Measurements from ENCODE around the gene UST. TPM values are rescaled to one million over a fixed set of nuclear protein-coding genes. Genes with fewer than 3 reads are reported as not detected.

UST gene
- total RNA-seq, 1 experiment from 2014 or later: 3.9 TPM

- ChIA-PET CTCF (no interaction called here), POLR2A (ENCODE audit: unreplicated experiment) (no interaction called here)
- Histone ChIP-seq H3F3A (ENCODE audit: low read length, unreplicated experiment) (peaks cover 7% of the 10 kb centered on the region), H2AFZ (ENCODE audit: low read length) (no peak overlapping the region), H3K4me1 (ENCODE audit: insufficient read depth, low read length) (peaks cover 33% of the 10 kb centered on the region), H4K20me1 (ENCODE audit: low read length) (no peaks in the 10 kb centered on the region), H3K9ac (ENCODE audit: low read length) (peak overlapping the region; percentile 38), H3K36me3 (ENCODE audit: low read depth, low read length) (no peaks in the 10 kb centered on the region), H3K27me3 (ENCODE audit: low read length) (no peaks in the 10 kb centered on the region), H3K9me3 (ENCODE audit: low read length) (no peaks in the 10 kb centered on the region), H3K4me2 (ENCODE audit: low read length) (peak overlapping the region; percentile 76), H3K27ac (ENCODE audit: low read length) (peak overlapping the region; percentile 88), H3K4me3 (ENCODE audit: low read length) (0 out of 2 replicates have a peak overlapping the region, but pooled peaks have one; percentile 29), H3K9me2 (replicated peaks; ENCODE audit: low read length) (no peaks in the 10 kb centered on the region), H3K79me2 (ENCODE audit: low read length) (peaks cover 4% of the 10 kb centered on the region; the same call in 1 of the 2 replicates)
- BruUV-seq (replicated peaks): no TSS peak
- intact Hi-C loops (cut with micrococcal nuclease): loop anchor here (2.0 kb wide), 3 partner anchors 122 to 290 kb away; partner anchors contain the start of gene UST
- peak; percentile 75 for DNase-seq
- peak; percentile 49 for ATAC-seq
- TF ChIP-seq CTCF (conservative IDR thresholded peaks at IDR 0.05; ENCODE audit: low read depth, low read length): no peak
- TF ChIP-seq EZH2phosphoT487 (IDR thresholded peaks at IDR 0.05; ENCODE audit: borderline replicate concordance, low read length): no peak
- no peak for TF ChIP-seq EZH2 (IDR thresholded peaks at IDR 0.05; ENCODE audit: low read length, unreplicated experiment)
Observed at GRCh38 chr6:148868314-148868713, 121.5 kb downstream of the UST start.

GRCh38 chr6:148868901-148869300, 122.1 kb downstream of the UST start:
- no TSS peak for BruUV-seq (replicated peaks)
- Histone ChIP-seq H3K36me3 (ENCODE audit: low read depth, low read length) (no peaks in the 10 kb centered on the region), H3K27me3 (ENCODE audit: low read length) (no peaks in the 10 kb centered on the region), H3K4me3 (ENCODE audit: low read length) (no peak overlapping the region), H2AFZ (ENCODE audit: low read length) (no peak overlapping the region), H3K79me2 (ENCODE audit: low read length) (peaks cover 4% of the 10 kb centered on the region; the same call in 1 of the 2 replicates), H3K27ac (ENCODE audit: low read length) (peak overlapping the region; percentile 88), H3F3A (ENCODE audit: low read length, unreplicated experiment) (peaks cover 7% of the 10 kb centered on the region), H3K4me2 (ENCODE audit: low read length) (peak overlapping the region; percentile 76), H3K9me2 (replicated peaks; ENCODE audit: low read length) (no peaks in the 10 kb centered on the region), H3K9me3 (ENCODE audit: low read length) (no peaks in the 10 kb centered on the region), H3K4me1 (ENCODE audit: insufficient read depth, low read length) (peaks cover 33% of the 10 kb centered on the region), H4K20me1 (ENCODE audit: low read length) (no peaks in the 10 kb centered on the region), H3K9ac (ENCODE audit: low read length) (peak overlapping the region; percentile 38)
- POLR2A ChIA-PET (ENCODE audit: unreplicated experiment): no interaction called here
- DNase-seq: no peak
- intact Hi-C loops (cut with micrococcal nuclease): loop anchor here (2.0 kb wide), 3 partner anchors 122 to 290 kb away; partner anchors contain the start of gene UST
- CTCF ChIA-PET: no interaction called here
- TF ChIP-seq EZH2 (IDR thresholded peaks at IDR 0.05; ENCODE audit: low read length, unreplicated experiment) (no peak), EZH2phosphoT487 (IDR thresholded peaks at IDR 0.05; ENCODE audit: borderline replicate concordance, low read length) (no peak), CTCF (conservative IDR thresholded peaks at IDR 0.05; ENCODE audit: low read depth, low read length) (no peak)
- no peak for ATAC-seq

- peaks cover 33% of the 10 kb centered on the region for H3K4me1 ChIP-seq (ENCODE audit: insufficient read depth, low read length)
- no peak overlapping the region; the same call in 1 of the 2 replicates for H2AFZ ChIP-seq (ENCODE audit: low read length)
- no peaks in the 10 kb centered on the region for H4K20me1 ChIP-seq (ENCODE audit: low read length)
- CTCF ChIA-PET: no interaction called here
- BruUV-seq (replicated peaks): no TSS peak
- H3K27ac ChIP-seq (ENCODE audit: low read length): peak overlapping the region; percentile 88
- H3K9me2 ChIP-seq (replicated peaks; ENCODE audit: low read length): no peaks in the 10 kb centered on the region
- H3K27me3 ChIP-seq (ENCODE audit: low read length): no peaks in the 10 kb centered on the region
- H3F3A ChIP-seq (ENCODE audit: low read length, unreplicated experiment): peaks cover 7% of the 10 kb centered on the region
- H3K36me3 ChIP-seq (ENCODE audit: low read depth, low read length): no peaks in the 10 kb centered on the region
- no peaks in the 10 kb centered on the region for H3K9me3 ChIP-seq (ENCODE audit: low read length)
- TF ChIP-seq EZH2 (IDR thresholded peaks at IDR 0.05; ENCODE audit: low read length, unreplicated experiment) (no peak), CTCF (conservative IDR thresholded peaks at IDR 0.05; ENCODE audit: low read depth, low read length) (no peak), EZH2phosphoT487 (IDR thresholded peaks at IDR 0.05; ENCODE audit: borderline replicate concordance, low read length) (no peak)
- DNase-seq (peak; percentile 96), ATAC-seq (peak; percentile 90)
- intact Hi-C loops (cut with micrococcal nuclease): loop anchor here (2.0 kb wide), 3 partner anchors 123 to 291 kb away; partner anchors contain the start of gene UST
- H3K4me2 ChIP-seq (ENCODE audit: low read length): peak overlapping the region; percentile 76
- H3K4me3 ChIP-seq (ENCODE audit: low read length): no peak overlapping the region
- H3K9ac ChIP-seq (ENCODE audit: low read length): peak overlapping the region; percentile 38; the same call in 1 of the 2 replicates
- H3K79me2 ChIP-seq (ENCODE audit: low read length): peaks cover 4% of the 10 kb centered on the region; the same call in 1 of the 2 replicates
- POLR2A ChIA-PET (ENCODE audit: unreplicated experiment): interaction anchor here (0.6 kb wide), 1 partner anchor 38 kb away, joined by 4 read pairs; no protein-coding TSS in a partner anchor
Observed at GRCh38 chr6:148869585-148869984, 122.8 kb downstream of the UST start.
